Activated CD4-positive, alpha-beta memory T cell treated with anti-CD3 and anti-CD28 coated beads for 36 hours (primary cell): ENCODE results near the gene KIAA0930. TPM values are rescaled to one million over a fixed set of nuclear protein-coding genes. Genes with fewer than 3 reads are reported as not detected.

Experiments
- CTCF ChIA-PET: fragments of 350-600 bp; sonication (Branson Sonifier 250); formaldehyde crosslinking; loops from one replicate; lab custom pipeline; 2021; ENCODE audit warnings: antibody characterized with exemption, inconsistent platforms; lab: Charles Lee
- POLR2A ChIA-PET: fragments of 350-600 bp; sonication (Branson Sonifier 250); formaldehyde crosslinking; loops from one replicate; lab custom pipeline; 2021; ENCODE audit warnings: antibody characterized with exemption; lab: Charles Lee
- DNase-seq: peaks from one replicate; pipeline ENCODE4 v3.0.0-alpha.2; 2020
- H3K27ac Mint-ChIP-seq: one replicate; pipeline ENCODE4 v1.8.0; 2021; ENCODE audit warnings: mixed read lengths
- H3K27me3 Mint-ChIP-seq: one replicate; pipeline ENCODE4 v1.8.0; 2021; ENCODE audit warnings: mixed read lengths
- H3K36me3 Mint-ChIP-seq: one replicate; pipeline ENCODE4 v1.8.0; 2021; ENCODE audit warnings: mixed read lengths
- H3K4me1 Mint-ChIP-seq: one replicate; pipeline ENCODE4 v1.8.0; 2021; ENCODE audit warnings: low read depth, mixed read lengths
- H3K4me3 Mint-ChIP-seq: one replicate; pipeline ENCODE4 v1.8.0; 2021; ENCODE audit warnings: mild to moderate bottlenecking, mixed read lengths
- H3K9me3 Mint-ChIP-seq: one replicate; pipeline ENCODE4 v1.8.0; 2021; ENCODE audit warnings: mixed read lengths
- intact Hi-C: fragments of 100-400 bp; cut with micrococcal nuclease; formaldehyde crosslinking; loops from one replicate; pipeline ENCODE4 v1.15.1; 2023
- total RNA-seq, 2 experiments: library from RNA; stranded (reverse); gene quantifications; one replicate each; pipeline ENCODE4 v1.2.3, GENCODE V29; 2021

Gene KIAA0930
- total RNA-seq, 2 experiments from 2014 or later: 31.1 to 31.9 TPM

GRCh38 chr22:45208696-45208992 lies 32.0 kb downstream of the KIAA0930 start:
- intact Hi-C loops: no loop called here
- DNase-seq: no peak
- POLR2A ChIA-PET: no interaction called here
- no peaks in the 10 kb centered on the region for H3K9me3 Mint-ChIP-seq
- H3K27ac Mint-ChIP-seq: no peak overlapping the region
- H3K4me3 Mint-ChIP-seq: no peak overlapping the region
- CTCF ChIA-PET: interaction anchor here (0.8 to 2.4 kb wide), 16 partner anchors 11 to 520 kb away, joined by 3 to 31 read pairs (median 4); no protein-coding TSS in a partner anchor
- H3K27me3 Mint-ChIP-seq: no peaks in the 10 kb centered on the region
- peaks cover 2% of the 10 kb centered on the region for H3K4me1 Mint-ChIP-seq
- H3K36me3 Mint-ChIP-seq: peaks cover 4% of the 10 kb centered on the region

DNA sequence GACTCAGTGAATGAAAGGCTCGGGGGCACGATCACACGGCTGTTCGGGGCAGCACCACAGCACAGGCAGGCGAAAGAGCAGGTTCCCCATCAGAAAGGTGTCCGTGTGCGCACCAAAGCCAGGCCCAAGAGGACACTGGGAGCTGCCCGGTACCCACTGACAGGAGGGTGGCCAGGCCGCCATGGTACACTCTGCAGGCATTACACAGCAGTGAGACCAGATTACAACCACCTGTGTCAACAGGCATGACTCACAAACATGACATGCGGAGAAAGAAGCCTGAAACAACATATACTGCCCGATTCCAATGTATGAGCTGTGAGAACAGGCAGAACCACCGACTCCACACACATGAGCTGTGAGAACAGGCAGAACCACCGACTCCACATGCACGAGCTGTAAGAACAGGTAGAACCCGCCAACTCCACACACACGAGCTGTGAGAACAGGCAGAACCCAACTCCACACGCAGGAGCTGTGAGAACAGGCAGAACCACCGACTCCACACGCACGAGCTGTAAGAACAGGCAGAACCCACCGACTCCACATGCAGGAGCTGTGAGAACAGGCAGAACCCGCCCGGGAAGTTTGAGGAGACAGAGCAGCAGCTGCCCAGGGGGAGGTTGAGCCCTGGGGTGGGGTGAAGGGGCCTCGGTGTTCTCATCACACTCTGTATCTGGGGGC lies 32.6 kb downstream of the KIAA0930 start:
- ChIA-PET CTCF (interaction anchor here (0.8 to 2.4 kb wide), 15 partner anchors 11 to 125 kb away, joined by 3 to 31 read pairs (median 4); no protein-coding TSS in a partner anchor), POLR2A (no interaction called here)
- Mint-ChIP-seq H3K36me3 (peaks cover 4% of the 10 kb centered on the region), H3K27me3 (no peaks in the 10 kb centered on the region), H3K4me1 (peaks cover 2% of the 10 kb centered on the region), H3K9me3 (no peaks in the 10 kb centered on the region), H3K27ac (no peak overlapping the region), H3K4me3 (no peak overlapping the region)
- DNase-seq: no peak
- intact Hi-C loops: no loop called here

GRCh38 chr22:45207533-45207932 lies 33.2 kb downstream of the KIAA0930 start:
- no peaks in the 10 kb centered on the region for H3K9me3 Mint-ChIP-seq
- peaks cover 4% of the 10 kb centered on the region for H3K36me3 Mint-ChIP-seq
- no peak overlapping the region for H3K27ac Mint-ChIP-seq
- H3K4me1 Mint-ChIP-seq: peaks cover 2% of the 10 kb centered on the region
- ChIA-PET POLR2A (no interaction called here), CTCF (interaction anchor here (0.9 to 2.4 kb wide), 7 partner anchors 12 to 110 kb away, joined by 3 to 31 read pairs (median 4); no protein-coding TSS in a partner anchor)
- H3K4me3 Mint-ChIP-seq: no peak overlapping the region
- no peaks in the 10 kb centered on the region for H3K27me3 Mint-ChIP-seq
- DNase-seq: no peak
- intact Hi-C loops: no loop called here

DNA sequence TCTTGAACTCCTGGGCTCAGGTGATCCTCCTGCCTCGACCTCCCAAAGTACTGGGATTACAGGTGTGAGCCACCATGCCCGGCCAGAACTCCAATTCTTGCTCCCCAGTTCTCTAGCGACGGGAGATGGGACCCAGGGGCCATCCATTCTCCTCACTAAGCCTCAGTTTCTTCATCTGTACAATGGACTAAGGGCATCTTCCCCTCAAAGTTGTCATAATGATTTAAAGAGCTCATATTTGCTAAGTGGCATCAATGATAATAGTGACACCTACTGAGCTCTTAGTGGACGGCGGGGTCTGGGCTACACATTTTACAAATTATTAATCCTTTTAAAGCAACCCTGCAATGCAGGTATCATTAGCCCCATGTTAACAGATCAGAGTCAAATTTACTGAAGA lies 34.5 kb downstream of the KIAA0930 start:
- Mint-ChIP-seq H3K4me1 (peaks cover 2% of the 10 kb centered on the region), H3K27me3 (no peaks in the 10 kb centered on the region), H3K36me3 (peaks cover 6% of the 10 kb centered on the region), H3K27ac (no peak overlapping the region), H3K9me3 (no peaks in the 10 kb centered on the region), H3K4me3 (no peak overlapping the region)
- no peak for DNase-seq
- CTCF ChIA-PET: interaction anchor here (0.6 to 1.0 kb wide), 2 partner anchors 105 to 884 kb away, joined by 3 read pairs; no protein-coding TSS in a partner anchor
- intact Hi-C loops: no loop called here
- POLR2A ChIA-PET: no interaction called here

DNA sequence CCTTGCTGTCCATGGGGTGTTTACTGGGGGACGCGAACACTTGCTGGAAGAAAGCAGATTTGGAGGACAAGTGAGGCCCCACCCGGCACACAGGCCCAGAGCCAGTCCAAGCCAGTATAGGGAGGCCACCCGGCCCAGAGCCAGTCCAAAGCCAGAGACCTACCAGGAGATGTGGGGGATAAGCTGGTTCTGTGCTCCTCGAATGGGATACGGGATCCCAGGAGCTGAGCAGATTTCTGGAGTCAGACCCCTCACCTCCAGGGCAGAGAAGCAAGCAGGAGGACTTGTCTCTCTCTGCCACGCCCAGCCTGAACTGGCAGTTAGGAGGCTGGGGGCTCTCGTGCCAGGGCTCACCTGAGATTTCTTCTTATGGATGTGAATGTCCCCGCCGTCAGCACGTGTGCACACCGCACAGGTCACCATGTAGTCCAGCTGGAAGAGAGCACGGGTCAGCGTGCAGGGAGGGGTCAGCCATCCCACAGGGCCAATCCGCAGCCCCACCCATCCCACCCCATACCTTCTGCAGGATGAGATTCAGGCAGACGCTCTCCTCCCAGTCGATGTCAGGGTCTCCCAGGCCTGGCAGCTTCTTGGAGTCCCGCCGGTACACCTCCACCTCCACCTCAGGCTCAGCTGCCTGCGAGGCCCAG lies 35.3 kb downstream of the KIAA0930 start:
- ChIA-PET POLR2A (no interaction called here), CTCF (no interaction called here)
- intact Hi-C loops: no loop called here
- H3K4me3 Mint-ChIP-seq: no peak overlapping the region
- no peak overlapping the region for H3K27ac Mint-ChIP-seq
- H3K9me3 Mint-ChIP-seq: no peaks in the 10 kb centered on the region
- peaks cover 2% of the 10 kb centered on the region for H3K4me1 Mint-ChIP-seq
- H3K36me3 Mint-ChIP-seq: peaks cover 9% of the 10 kb centered on the region
- no peak for DNase-seq
- H3K27me3 Mint-ChIP-seq: no peaks in the 10 kb centered on the region

DNA sequence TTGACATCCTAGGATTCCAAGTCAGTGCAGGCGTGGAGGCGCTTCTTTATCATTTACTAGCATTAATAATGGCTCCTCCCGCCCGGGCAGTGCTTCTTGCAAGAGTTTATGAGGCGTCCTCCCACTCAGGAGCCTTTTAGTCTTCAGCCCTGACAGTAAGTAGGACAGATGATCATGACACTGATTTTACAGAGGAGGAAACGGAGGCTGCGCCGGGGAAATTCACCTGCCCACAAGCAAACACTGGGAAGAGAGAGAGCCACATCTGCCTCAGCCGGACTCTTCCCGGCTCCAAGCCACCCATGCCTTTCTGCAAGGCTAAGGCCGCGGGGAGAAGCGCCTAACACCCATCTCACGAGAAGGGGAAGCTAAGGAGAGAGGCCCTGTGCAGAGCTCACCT lies 35.9 kb downstream of the KIAA0930 start:
- no peak for DNase-seq
- H3K27me3 Mint-ChIP-seq: no peaks in the 10 kb centered on the region
- H3K27ac Mint-ChIP-seq: no peak overlapping the region
- peaks cover under 1% of the 10 kb centered on the region for H3K4me1 Mint-ChIP-seq
- POLR2A ChIA-PET: no interaction called here
- intact Hi-C loops: no loop called here
- H3K9me3 Mint-ChIP-seq: no peaks in the 10 kb centered on the region
- H3K4me3 Mint-ChIP-seq: no peak overlapping the region
- CTCF ChIA-PET: no interaction called here
- peaks cover 8% of the 10 kb centered on the region for H3K36me3 Mint-ChIP-seq

DNA sequence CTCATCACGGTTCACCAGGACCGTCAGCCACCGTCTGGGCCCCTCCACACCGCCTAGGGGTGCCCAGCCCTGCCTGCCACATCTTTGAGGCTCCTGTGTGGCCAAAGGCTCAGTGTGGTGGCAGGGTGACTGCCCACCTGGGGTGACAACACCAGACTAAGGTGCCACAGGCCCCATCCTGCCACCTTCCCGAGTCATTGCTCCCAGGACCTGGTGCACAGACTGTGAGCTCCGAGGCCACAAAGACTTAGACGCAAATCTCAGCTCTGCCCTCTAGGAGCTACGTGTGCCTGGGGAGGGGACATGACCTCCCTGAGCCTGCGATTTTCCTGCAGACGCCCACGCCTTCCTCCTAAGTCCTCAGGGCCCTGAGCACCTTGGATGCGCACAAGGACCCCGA lies 36.5 kb downstream of the KIAA0930 start:
- POLR2A ChIA-PET: no interaction called here

DNA sequence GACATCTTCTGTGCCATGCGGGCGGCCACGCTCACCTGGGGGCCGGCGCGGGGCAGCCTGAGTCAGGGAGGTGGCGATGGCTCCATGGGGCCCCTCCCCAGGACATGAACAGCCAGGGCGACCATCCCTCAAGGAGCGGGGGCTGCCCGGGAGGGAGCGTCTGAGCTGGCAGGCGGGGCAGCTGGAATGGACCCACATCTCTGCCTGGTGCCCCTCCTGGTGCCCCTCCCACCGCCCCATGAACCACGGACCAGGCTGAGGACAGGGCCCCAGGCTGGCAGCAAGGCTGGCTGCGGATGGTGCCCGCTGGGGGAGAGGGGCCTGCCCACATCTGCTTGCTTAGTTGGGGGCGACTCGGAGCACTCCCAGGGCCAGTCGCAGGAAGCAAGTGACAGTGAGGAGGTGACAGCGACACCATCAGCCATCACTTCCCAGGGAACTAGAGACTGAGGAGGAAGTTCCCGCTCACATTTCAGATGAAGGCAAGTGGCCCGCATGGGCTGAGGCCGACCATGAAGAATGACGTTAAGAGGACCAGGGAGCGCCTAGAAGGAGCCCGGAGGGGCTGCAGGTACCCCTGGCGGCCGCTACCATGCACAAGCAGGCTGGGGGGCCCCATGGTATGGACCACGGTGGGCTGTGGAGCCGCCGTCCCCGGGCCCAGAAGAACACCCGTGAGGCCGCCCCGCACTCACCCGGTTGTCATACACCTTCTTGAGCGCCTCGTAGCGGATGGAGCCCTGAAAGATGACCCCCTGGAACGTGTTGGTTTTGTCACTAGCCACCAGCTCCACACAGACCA lies 37.3 kb downstream of the KIAA0930 start:
- Mint-ChIP-seq H3K36me3 (peaks cover 10% of the 10 kb centered on the region), H3K27me3 (no peaks in the 10 kb centered on the region), H3K9me3 (no peaks in the 10 kb centered on the region), H3K4me3 (no peak overlapping the region), H3K4me1 (no peaks in the 10 kb centered on the region), H3K27ac (no peak overlapping the region)
- intact Hi-C loops: no loop called here
- CTCF ChIA-PET: no interaction called here
- POLR2A ChIA-PET: no interaction called here
- DNase-seq: no peak

More for the DNA sequence above, 36.5 kb downstream of the KIAA0930 start:
- Mint-ChIP-seq H3K9me3 (no peaks in the 10 kb centered on the region), H3K27ac (no peak overlapping the region), H3K4me3 (no peak overlapping the region), H3K36me3 (peaks cover 10% of the 10 kb centered on the region), H3K4me1 (no peaks in the 10 kb centered on the region), H3K27me3 (no peaks in the 10 kb centered on the region)
- CTCF ChIA-PET: no interaction called here
- no peak for DNase-seq
- intact Hi-C loops: no loop called here

- Mint-ChIP-seq H3K4me1 (no peaks in the 10 kb centered on the region), H3K27ac (no peak overlapping the region)
- CTCF ChIA-PET: no interaction called here
Measured at GRCh38 chr22:45202333-45203149, 38.2 kb downstream of the KIAA0930 start.

DNA sequence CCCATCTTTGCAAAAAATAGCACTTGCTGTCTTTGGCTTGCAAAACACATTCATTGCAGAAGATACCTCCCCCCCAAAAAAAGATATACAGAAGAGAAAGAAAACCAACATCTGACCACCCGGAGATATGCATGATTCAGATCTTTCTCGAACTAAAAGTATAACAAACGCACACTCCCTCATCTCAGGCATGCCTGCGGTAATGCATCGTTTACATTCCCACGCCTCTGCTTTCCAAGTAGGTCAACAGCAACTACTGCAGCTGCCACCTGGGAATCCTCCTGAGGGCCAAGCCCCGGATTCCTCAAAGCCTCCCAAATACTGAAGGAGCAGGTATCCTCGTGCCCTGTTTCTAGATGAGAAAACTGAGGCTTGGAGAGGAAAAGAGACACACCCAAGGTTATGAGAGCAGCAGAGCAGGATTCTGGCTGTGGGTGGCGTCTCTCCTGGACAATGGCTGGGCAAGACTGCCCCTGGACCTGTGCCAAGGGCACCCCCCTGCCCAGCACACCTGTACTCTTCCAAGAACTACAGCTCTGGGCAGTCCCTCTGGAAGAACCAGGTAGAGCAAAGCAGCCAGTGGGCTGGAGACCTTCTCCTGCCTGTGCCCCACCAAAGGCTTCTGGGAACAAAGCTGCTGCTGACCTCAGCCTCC lies 38.9 kb downstream of the KIAA0930 start:
- no peaks in the 10 kb centered on the region for H3K27me3 Mint-ChIP-seq
- H3K4me3 Mint-ChIP-seq: no peak overlapping the region
- CTCF ChIA-PET: no interaction called here
- POLR2A ChIA-PET: no interaction called here
- H3K4me1 Mint-ChIP-seq: no peaks in the 10 kb centered on the region
- no peaks in the 10 kb centered on the region for H3K9me3 Mint-ChIP-seq
- intact Hi-C loops: no loop called here
- no peak for DNase-seq
- peaks cover 11% of the 10 kb centered on the region for H3K36me3 Mint-ChIP-seq
- no peak overlapping the region for H3K27ac Mint-ChIP-seq

More at GRCh38 chr22:45202333-45203149, 38.2 kb downstream of the KIAA0930 start:
- POLR2A ChIA-PET: no interaction called here
- Mint-ChIP-seq H3K27me3 (no peaks in the 10 kb centered on the region), H3K4me3 (no peak overlapping the region), H3K36me3 (peaks cover 11% of the 10 kb centered on the region), H3K9me3 (no peaks in the 10 kb centered on the region)
- intact Hi-C loops: no loop called here
- DNase-seq: no peak

GRCh38 chr22:45200860-45201511 lies 39.7 kb downstream of the KIAA0930 start:
- CTCF ChIA-PET: no interaction called here

More at GRCh38 chr22:45200860-45201511, 39.7 kb downstream of the KIAA0930 start:
- POLR2A ChIA-PET: no interaction called here
- intact Hi-C loops: no loop called here
- no peaks in the 10 kb centered on the region for H3K4me1 Mint-ChIP-seq
- H3K4me3 Mint-ChIP-seq: no peak overlapping the region
- no peak overlapping the region for H3K27ac Mint-ChIP-seq
- peaks cover 11% of the 10 kb centered on the region for H3K36me3 Mint-ChIP-seq
- DNase-seq: no peak
- H3K27me3 Mint-ChIP-seq: no peaks in the 10 kb centered on the region
- H3K9me3 Mint-ChIP-seq: no peaks in the 10 kb centered on the region
